Thyroid gland (tissue), 4 donors: ENCODE data around the gene KCNIP4. TPM values are rescaled to one million over a fixed set of nuclear protein-coding genes. Genes with fewer than 3 reads are reported as not detected.

Experiments
- DNase-seq, 2 donors: peaks; one replicate each; pipeline ENCODE4 v3.0.0-alpha.2; 2019
- H3K27ac ChIP-seq, 3 donors: fragments of 200-600 bp; sonication (generic); 1 replicate in 2 of 3; 2 replicates in 1 of 3; pipeline ENCODE4 v1.5.1; 2016 to 2019; ENCODE audit warnings: mild to moderate bottlenecking in 1 of 3, moderate library complexity in 1 of 3
- H3K27me3 ChIP-seq: fragments of 200-600 bp; sonication (generic); one replicate; pipeline ENCODE4 v1.5.1; 2019
- H3K36me3 ChIP-seq, 2 donors: fragments of 200-600 bp; sonication (generic); one replicate each; pipeline ENCODE4 v1.5.1; 2016 to 2019
- H3K4me1 ChIP-seq, 2 donors: fragments of 200-600 bp; sonication (generic); one replicate each; pipeline ENCODE4 v1.5.1; 2017 to 2019
- H3K4me3 ChIP-seq, 3 donors: fragments of 200-600 bp; sonication (generic); replicated peaks in 1 of 3; 1 replicate in 2 of 3; 2 replicates in 1 of 3; pipeline ENCODE4 v1.5.1; 2016; ENCODE audit warnings: mild to moderate bottlenecking in 1 of 3
- H3K9me3 ChIP-seq: fragments of 200-600 bp; sonication (generic); one replicate; pipeline ENCODE4 v1.5.1; 2017
- CTCF ChIP-seq, 6 experiments: fragments of 200-600 bp in 3 of 6; fragments of 450-650 bp in 3 of 6; sonication (generic) in 3 of 6; IDR thresholded peaks; one replicate each; pipeline ENCODE4 v1.5.1; 2016 to 2019; ENCODE audit warnings: antibody characterized with exemption in 6 of 6, mild to moderate bottlenecking in 2 of 6, inconsistent platforms in 1 of 6, moderate library complexity in 1 of 6
- POLR2A ChIP-seq, 2 donors: fragments of 450-650 bp; IDR thresholded peaks; one replicate each; pipeline ENCODE4 v1.6.1; 2017; ENCODE audit warnings: antibody characterized with exemption in 2 of 2, mild to moderate bottlenecking in 2 of 2, moderate library complexity in 1 of 2
- WGBS, 2 donors: methylation state at CpG; one replicate each; pipeline ENCODE4 v1.1.5; 2017; 5-methylcytosine and 5-hydroxymethylcytosine counted together
- intact Hi-C: fragments of 100-400 bp; cut with DNase I; formaldehyde crosslinking; loops from one replicate; pipeline ENCODE4 v1.15.1; 2023
- total RNA-seq, 4 donors: library from RNA; depleted of rRNA; stranded (reverse); fragments of >200 nt; gene quantifications; one replicate each; pipeline ENCODE4 v1.2.3, GENCODE V29; 2016

KCNIP4 gene
- total RNA-seq, 4 donors from 2014 or later: 2.0 to 6.6 (median 4.4) TPM

- intact Hi-C loops: no loop called here
- 81 to 85% methylated on average over 2 of the region's 2 CpGs for WGBS, 2 donors
- TF ChIP-seq POLR2A (IDR thresholded peaks at IDR 0.05): no peak
- no peak for TF ChIP-seq CTCF (IDR thresholded peaks at IDR 0.05)
- H3K9me3 ChIP-seq: no peaks in the 10 kb centered on the region
- H3K4me1 ChIP-seq: peaks cover 0 to 4% of the 10 kb centered on the region in 2 donors
- no peak overlapping the region for H3K4me3 ChIP-seq
- no peaks in the 10 kb centered on the region for H3K27me3 ChIP-seq
- H3K27ac ChIP-seq: no peak overlapping the region
- no peaks in the 10 kb centered on the region for H3K36me3 ChIP-seq
- no peak for DNase-seq
Observed at GRCh38 chr4:21735866-21736265, 212.7 kb downstream of the KCNIP4 start.

DNA sequence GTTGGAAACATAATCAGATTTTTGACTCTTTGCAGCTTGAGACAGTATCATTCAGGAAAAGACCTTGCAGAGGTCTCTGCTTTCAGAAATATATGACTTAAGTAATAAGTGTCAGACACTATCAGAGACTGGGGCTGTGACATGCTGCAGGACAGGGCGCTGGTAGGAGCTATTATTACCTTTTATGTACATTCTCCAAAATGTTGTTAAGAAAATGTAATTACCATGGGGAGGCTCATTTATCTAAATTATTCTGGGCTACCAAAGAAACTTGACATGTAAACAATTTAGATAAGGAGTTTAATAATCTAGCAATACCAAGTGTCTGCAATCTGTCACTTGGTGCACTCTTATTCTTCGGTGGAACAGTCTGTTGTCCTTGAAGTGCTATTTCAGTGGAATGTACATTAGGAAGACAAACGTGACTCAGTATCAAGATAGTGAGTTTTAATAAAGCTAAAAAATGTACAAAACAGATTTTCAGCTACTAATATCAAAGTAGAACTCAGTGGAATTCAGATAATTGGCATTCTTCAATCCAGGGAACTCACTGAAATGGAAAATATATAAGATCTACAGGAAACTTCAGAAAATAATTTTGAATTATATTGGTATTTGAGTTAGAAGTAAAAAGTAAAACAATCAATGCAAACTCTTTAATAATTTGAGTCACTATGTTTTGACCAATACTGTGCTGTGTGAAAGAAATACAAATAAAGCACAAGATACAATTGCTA lies 214.5 kb downstream of the KCNIP4 start:
- no peaks in the 10 kb centered on the region for H3K36me3 ChIP-seq
- H3K27ac ChIP-seq: no peak overlapping the region
- no peak overlapping the region for H3K4me3 ChIP-seq
- H3K4me1 ChIP-seq: no peaks in the 10 kb centered on the region
- no peaks in the 10 kb centered on the region for H3K27me3 ChIP-seq
- H3K9me3 ChIP-seq: no peaks in the 10 kb centered on the region
- intact Hi-C loops: no loop called here
- DNase-seq: no peak
- WGBS, 2 donors: 44 to 55% methylated on average over 3 of the region's 3 CpGs
- TF ChIP-seq CTCF (IDR thresholded peaks at IDR 0.05) (no peak), POLR2A (IDR thresholded peaks at IDR 0.05) (no peak)

DNA sequence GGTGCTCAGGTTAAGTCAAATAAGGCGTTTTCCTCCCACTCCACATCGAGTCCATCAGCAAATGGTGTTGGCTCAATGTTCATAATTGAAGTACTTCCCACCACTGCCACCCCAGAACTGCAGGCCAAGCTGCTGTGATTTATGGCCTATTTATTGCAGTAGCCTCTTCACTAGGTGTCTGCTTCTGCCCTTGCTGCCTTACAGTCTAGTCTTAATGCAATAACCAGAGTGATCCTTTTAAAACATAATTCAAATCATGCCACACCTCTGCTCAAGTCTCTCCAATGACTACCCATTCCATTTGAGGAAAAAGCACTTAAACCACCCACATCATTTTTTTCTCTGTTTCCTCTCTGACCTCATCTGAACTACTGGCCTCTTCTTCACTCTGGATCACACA lies 220.3 kb downstream of the KCNIP4 start:
- DNase-seq: no peak
- intact Hi-C loops: no loop called here
- WGBS, 2 donors: 86 to 93% methylated on average over 2 of the region's 2 CpGs
- H3K27me3 ChIP-seq: no peaks in the 10 kb centered on the region
- H3K36me3 ChIP-seq: no peaks in the 10 kb centered on the region
- no peak overlapping the region for H3K27ac ChIP-seq
- H3K9me3 ChIP-seq: no peaks in the 10 kb centered on the region
- no peak overlapping the region for H3K4me3 ChIP-seq
- TF ChIP-seq POLR2A (IDR thresholded peaks at IDR 0.05): no peak
- TF ChIP-seq CTCF (IDR thresholded peaks at IDR 0.05): no peak
- H3K4me1 ChIP-seq: no peaks in the 10 kb centered on the region

- intact Hi-C loops: no loop called here
Observed at GRCh38 chr4:21726255-21726815, 222.2 kb downstream of the KCNIP4 start.

More at GRCh38 chr4:21726255-21726815, 222.2 kb downstream of the KCNIP4 start:
- TF ChIP-seq CTCF (IDR thresholded peaks at IDR 0.05) (no peak), POLR2A (IDR thresholded peaks at IDR 0.05) (no peak)
- WGBS, 2 donors: 66 to 76% methylated on average over 5 of the region's 5 CpGs
- Histone ChIP-seq H3K4me1 (no peaks in the 10 kb centered on the region), H3K9me3 (no peaks in the 10 kb centered on the region), H3K36me3 (no peaks in the 10 kb centered on the region), H3K4me3 (no peak overlapping the region), H3K27me3 (no peaks in the 10 kb centered on the region), H3K27ac (no peak overlapping the region)
- DNase-seq: no peak
